ENCODE data around the gene TSNAXIP1.

- TF ChIP-seq CTCF (conservative IDR thresholded peaks at IDR 0.05 in 1 of 2, IDR thresholded peaks at IDR 0.05 in 1 of 2; ENCODE audit: extremely low read depth in 1 of 2, insufficient read depth in 1 of 2, low read depth in 1 of 2, low read length in 2 of 2) (no peak), EZH2 (IDR thresholded peaks at IDR 0.05; ENCODE audit: borderline replicate concordance, low read length) (no peak)
Observed at GRCh38 chr16:67837811-67838210, 31.1 kb downstream of the TSNAXIP1 start.

All from mammary epithelial cell (primary cell).